Measurements from ENCODE around the gene PNISR.

- TF ChIP-seq CTCF (IDR thresholded peaks at IDR 0.05) (no peak), EZH2 (IDR thresholded peaks at IDR 0.05) (peak; percentile 43), EZH2phosphoT487 (IDR thresholded peaks at IDR 0.05) (no peak)
Observed at GRCh38 chr6:99393698-99394531, 31.2 kb downstream of the PNISR start, which contains the start of gene COQ3.
